Measurements from ENCODE around the gene TWNK. TPM values are rescaled to one million over a fixed set of nuclear protein-coding genes. Genes with fewer than 3 reads are reported as not detected.

The TWNK gene
- total RNA-seq, 1 experiment from 2014 or later: 28.2 TPM

DNA sequence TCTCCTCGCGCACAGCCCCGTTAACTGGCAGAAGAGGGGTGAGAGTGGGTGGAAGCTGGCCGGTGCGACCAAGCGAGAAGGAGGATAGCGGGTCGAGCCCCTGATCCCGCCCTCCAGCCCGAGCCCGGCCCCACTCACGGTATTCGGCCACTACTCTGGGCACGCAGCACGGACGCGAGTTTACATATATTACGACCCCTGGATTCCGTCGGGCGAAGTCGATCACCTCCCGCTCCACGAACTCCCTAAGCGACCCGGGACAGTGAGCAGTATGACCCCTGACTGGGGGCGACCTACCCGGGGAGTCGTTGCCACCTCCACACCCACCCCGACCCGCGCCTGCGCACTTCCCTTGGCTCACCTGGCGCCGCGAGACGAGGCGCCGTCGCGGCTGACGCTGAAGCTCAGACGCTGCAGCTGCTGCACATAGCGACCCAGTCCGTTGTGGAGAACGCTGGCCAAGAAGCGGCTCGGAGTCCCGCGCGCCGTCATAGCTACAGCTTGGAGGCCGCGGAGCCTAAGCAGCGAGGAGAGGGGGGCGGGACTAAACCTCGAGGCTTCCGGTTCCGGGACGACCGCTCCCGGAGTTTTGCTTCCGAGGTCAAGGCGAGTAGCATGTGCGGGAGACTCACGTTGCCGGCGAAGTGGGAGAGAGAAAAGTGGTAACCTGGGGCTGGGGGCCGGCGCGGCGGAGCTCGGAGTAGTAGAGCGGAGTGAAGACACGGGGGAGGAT is at the start of gene TWNK, which contains the start of gene MRPL43 (continued):
- TF ChIP-seq, protein P1, sequence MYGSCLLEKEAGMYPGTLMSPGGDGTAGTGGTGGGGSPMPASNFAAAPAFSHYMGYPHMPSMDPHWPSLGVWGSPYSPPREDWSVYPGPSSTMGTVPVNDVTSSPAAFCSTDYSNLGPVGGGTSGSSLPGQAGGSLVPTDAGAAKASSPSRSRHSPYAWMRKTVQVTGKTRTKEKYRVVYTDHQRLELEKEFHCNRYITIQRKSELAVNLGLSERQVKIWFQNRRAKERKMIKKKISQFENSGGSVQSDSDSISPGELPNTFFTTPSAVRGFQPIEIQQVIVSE (CRISPR knock-in tag; IDR thresholded peaks at IDR 0.05; ENCODE audit: borderline replicate concordance): no peak
- TF ChIP-seq ZNF138 (CRISPR knock-in tag; conservative IDR thresholded peaks at IDR 0.05) (peak; percentile 58; the same call in 1 of the 2 replicates), E2F5 (CRISPR knock-in tag; IDR thresholded peaks at IDR 0.05) (peak; percentile 83), PRRX2 (CRISPR knock-in tag; IDR thresholded peaks at IDR 0.05) (no peak), EMX1 (CRISPR knock-in tag; IDR thresholded peaks at IDR 0.05) (no peak), ZBTB21 (CRISPR knock-in tag; IDR thresholded peaks at IDR 0.05; ENCODE audit: borderline replicate concordance) (0 out of 2 replicates have a peak, but pooled peaks have one; percentile 51), HMGXB4 (CRISPR knock-in tag; IDR thresholded peaks at IDR 0.05) (peak; percentile 67; the same call in 1 of the 2 replicates), STAT6 (CRISPR knock-in tag; conservative IDR thresholded peaks at IDR 0.05; ENCODE audit: low read depth) (no peak), NFE2L1 (CRISPR knock-in tag; IDR thresholded peaks at IDR 0.05) (peak; percentile 68; the same call in 1 of the 2 replicates), E2F4 (CRISPR knock-in tag; IDR thresholded peaks at IDR 0.05; ENCODE audit: borderline replicate concordance, low read depth) (no peak), USF2 (CRISPR knock-in tag; IDR thresholded peaks at IDR 0.05) (0 out of 2 replicates have a peak, but pooled peaks have one; percentile 30), ATF2 (CRISPR knock-in tag; IDR thresholded peaks at IDR 0.05; ENCODE audit: borderline replicate concordance, low read depth) (no peak), NR3C1 (CRISPR knock-in tag; conservative IDR thresholded peaks at IDR 0.05; ENCODE audit: low read depth) (0 out of 2 replicates have a peak, but pooled peaks have one; percentile 70), IRF2 (CRISPR knock-in tag; IDR thresholded peaks at IDR 0.05; ENCODE audit: borderline replicate concordance, low read depth) (no peak), SP1 (CRISPR knock-in tag; conservative IDR thresholded peaks at IDR 0.05) (peak; percentile 87), TP53 (CRISPR knock-in tag; IDR thresholded peaks at IDR 0.05) (0 out of 2 replicates have a peak, but pooled peaks have one; percentile 25), ZNF317 (CRISPR knock-in tag; IDR thresholded peaks at IDR 0.05; ENCODE audit: borderline replicate concordance, low read depth) (no peak), ATF3 (CRISPR knock-in tag; conservative IDR thresholded peaks at IDR 0.05) (peak; percentile 62; the same call in 1 of the 2 replicates), RELA (CRISPR knock-in tag; IDR thresholded peaks at IDR 0.05; ENCODE audit: borderline replicate concordance) (no peak), NR2C2 (CRISPR knock-in tag; IDR thresholded peaks at IDR 0.05) (peak; percentile 98), ZNF121 (CRISPR knock-in tag; IDR thresholded peaks at IDR 0.05) (no peak), MYBL2 (CRISPR knock-in tag; IDR thresholded peaks at IDR 0.05) (peak; percentile 84)
- TF ChIP-seq, protein P2, sequence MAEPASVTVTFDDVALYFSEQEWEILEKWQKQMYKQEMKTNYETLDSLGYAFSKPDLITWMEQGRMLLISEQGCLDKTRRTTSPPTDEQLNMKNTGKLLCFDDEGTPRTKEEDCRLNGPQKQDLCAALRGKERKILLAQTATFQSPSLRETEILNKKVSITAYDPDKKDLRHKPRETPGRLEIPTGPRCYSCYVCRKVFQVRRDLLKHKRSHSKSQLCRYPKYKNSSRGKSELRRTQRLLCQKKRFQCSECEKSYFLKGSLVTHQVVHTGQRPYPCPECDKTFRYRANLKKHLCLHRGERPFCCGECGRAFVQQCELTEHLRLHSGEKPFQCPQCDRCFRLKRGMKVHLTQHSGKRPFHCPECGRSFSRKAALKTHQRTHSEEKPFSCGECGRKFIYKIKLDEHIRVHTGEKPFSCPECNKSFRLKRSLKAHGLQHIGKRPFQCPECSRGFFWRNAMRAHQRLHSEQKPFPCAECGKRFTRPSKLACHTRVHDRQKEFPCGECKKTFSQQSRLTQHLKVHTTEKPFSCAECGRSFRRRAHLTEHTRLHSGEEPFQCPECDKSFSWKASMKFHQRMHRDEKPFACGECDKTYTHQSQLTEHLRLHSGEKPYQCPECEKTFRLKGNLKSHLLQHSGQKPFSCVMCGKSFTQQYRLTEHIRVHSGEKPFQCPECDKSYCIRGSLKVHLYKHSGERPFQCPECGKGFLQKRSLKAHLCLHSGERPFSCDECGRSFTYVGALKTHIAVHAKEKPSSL (CRISPR knock-in tag; conservative IDR thresholded peaks at IDR 0.05): no peak
- TF ChIP-seq, protein P3, sequence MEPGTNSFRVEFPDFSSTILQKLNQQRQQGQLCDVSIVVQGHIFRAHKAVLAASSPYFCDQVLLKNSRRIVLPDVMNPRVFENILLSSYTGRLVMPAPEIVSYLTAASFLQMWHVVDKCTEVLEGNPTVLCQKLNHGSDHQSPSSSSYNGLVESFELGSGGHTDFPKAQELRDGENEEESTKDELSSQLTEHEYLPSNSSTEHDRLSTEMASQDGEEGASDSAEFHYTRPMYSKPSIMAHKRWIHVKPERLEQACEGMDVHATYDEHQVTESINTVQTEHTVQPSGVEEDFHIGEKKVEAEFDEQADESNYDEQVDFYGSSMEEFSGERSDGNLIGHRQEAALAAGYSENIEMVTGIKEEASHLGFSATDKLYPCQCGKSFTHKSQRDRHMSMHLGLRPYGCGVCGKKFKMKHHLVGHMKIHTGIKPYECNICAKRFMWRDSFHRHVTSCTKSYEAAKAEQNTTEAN (CRISPR knock-in tag; IDR thresholded peaks at IDR 0.05): 0 out of 2 replicates have a peak, but pooled peaks have one; percentile 49
